ENCODE measurements around the gene DMRTC2.

DMRTC2 gene

DNA sequence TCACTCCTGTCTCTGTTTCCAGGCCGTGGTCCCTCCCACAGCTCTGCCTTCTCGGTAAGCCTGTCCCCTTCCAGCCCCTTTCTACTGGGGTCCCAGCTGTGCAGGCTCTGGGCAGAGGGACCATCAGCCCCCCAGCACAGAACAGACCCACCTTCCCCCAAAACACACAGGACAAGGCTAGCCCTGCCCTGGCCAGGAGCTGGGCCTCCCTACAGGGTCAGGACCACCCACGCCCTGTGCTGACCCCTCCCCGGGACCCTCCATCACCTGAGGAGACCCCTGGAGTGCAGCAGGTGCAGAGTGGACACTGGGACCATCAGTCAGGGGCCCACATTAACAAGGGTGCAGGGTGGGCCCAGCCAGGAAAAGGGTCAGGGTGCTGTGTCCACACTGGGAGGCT lies 34.5 kb upstream of the DMRTC2 start:
- H3K9me3 ChIP-seq (ENCODE audit: insufficient read depth, low read length): no peaks in the 10 kb centered on the region
- no peak overlapping the region for H3K27ac ChIP-seq (ENCODE audit: low read depth, low read length)
- H3K27me3 ChIP-seq (ENCODE audit: low read length): no peaks in the 10 kb centered on the region
- no peaks in the 10 kb centered on the region for H3F3A ChIP-seq (ENCODE audit: insufficient read depth)
- no peaks in the 10 kb centered on the region for H3K79me2 ChIP-seq (ENCODE audit: insufficient read depth, low read length)
- H3K9ac ChIP-seq (ENCODE audit: low read length): no peak overlapping the region
- TF ChIP-seq EZH2phosphoT487 (conservative IDR thresholded peaks at IDR 0.05; ENCODE audit: low read length): no peak
- TF ChIP-seq, protein P1, sequence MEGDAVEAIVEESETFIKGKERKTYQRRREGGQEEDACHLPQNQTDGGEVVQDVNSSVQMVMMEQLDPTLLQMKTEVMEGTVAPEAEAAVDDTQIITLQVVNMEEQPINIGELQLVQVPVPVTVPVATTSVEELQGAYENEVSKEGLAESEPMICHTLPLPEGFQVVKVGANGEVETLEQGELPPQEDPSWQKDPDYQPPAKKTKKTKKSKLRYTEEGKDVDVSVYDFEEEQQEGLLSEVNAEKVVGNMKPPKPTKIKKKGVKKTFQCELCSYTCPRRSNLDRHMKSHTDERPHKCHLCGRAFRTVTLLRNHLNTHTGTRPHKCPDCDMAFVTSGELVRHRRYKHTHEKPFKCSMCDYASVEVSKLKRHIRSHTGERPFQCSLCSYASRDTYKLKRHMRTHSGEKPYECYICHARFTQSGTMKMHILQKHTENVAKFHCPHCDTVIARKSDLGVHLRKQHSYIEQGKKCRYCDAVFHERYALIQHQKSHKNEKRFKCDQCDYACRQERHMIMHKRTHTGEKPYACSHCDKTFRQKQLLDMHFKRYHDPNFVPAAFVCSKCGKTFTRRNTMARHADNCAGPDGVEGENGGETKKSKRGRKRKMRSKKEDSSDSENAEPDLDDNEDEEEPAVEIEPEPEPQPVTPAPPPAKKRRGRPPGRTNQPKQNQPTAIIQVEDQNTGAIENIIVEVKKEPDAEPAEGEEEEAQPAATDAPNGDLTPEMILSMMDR (IDR thresholded peaks at IDR 0.05; ENCODE audit: insufficient read depth, low read length, poor library complexity, severe bottlenecking): no peak
- no peak overlapping the region for H3K4me3 ChIP-seq (ENCODE audit: insufficient read depth, low read length, poor library complexity, severe bottlenecking)
- no peak overlapping the region for H2AFZ ChIP-seq (ENCODE audit: low read depth, low read length, severe bottlenecking)
- no peaks in the 10 kb centered on the region for H3K36me3 ChIP-seq (ENCODE audit: low read length)
- no peaks in the 10 kb centered on the region for H3K9me2 ChIP-seq (replicated peaks; ENCODE audit: insufficient read depth, low read length)
- H4K20me1 ChIP-seq (ENCODE audit: low read depth, low read length): no peaks in the 10 kb centered on the region
- H3K4me2 ChIP-seq (ENCODE audit: low read depth, low read length, poor library complexity, severe bottlenecking): no peak overlapping the region

GRCh38 chr19:41811036-41811435 lies 33.8 kb upstream of the DMRTC2 start:
- Histone ChIP-seq H3F3A (ENCODE audit: insufficient read depth) (no peaks in the 10 kb centered on the region), H3K79me2 (ENCODE audit: insufficient read depth, low read length) (no peaks in the 10 kb centered on the region), H3K4me2 (ENCODE audit: low read depth, low read length, poor library complexity, severe bottlenecking) (no peak overlapping the region), H3K36me3 (ENCODE audit: low read length) (no peaks in the 10 kb centered on the region), H3K9me2 (replicated peaks; ENCODE audit: insufficient read depth, low read length) (no peaks in the 10 kb centered on the region), H3K9me3 (ENCODE audit: insufficient read depth, low read length) (no peaks in the 10 kb centered on the region), H3K4me3 (ENCODE audit: insufficient read depth, low read length, poor library complexity, severe bottlenecking) (no peak overlapping the region), H3K27ac (ENCODE audit: low read depth, low read length) (no peak overlapping the region), H4K20me1 (ENCODE audit: low read depth, low read length) (no peaks in the 10 kb centered on the region), H3K9ac (ENCODE audit: low read length) (no peak overlapping the region), H2AFZ (ENCODE audit: low read depth, low read length, severe bottlenecking) (no peak overlapping the region), H3K27me3 (ENCODE audit: low read length) (no peaks in the 10 kb centered on the region)
- TF ChIP-seq EZH2phosphoT487 (conservative IDR thresholded peaks at IDR 0.05; ENCODE audit: low read length): no peak
- TF ChIP-seq, protein P1 (IDR thresholded peaks at IDR 0.05; ENCODE audit: insufficient read depth, low read length, poor library complexity, severe bottlenecking): no peak

GRCh38 chr19:41811981-41812380 lies 32.9 kb upstream of the DMRTC2 start:
- Histone ChIP-seq H3K4me2 (ENCODE audit: low read depth, low read length, poor library complexity, severe bottlenecking) (no peak overlapping the region), H3K36me3 (ENCODE audit: low read length) (no peaks in the 10 kb centered on the region), H3K9me3 (ENCODE audit: insufficient read depth, low read length) (no peaks in the 10 kb centered on the region), H2AFZ (ENCODE audit: low read depth, low read length, severe bottlenecking) (no peak overlapping the region), H3K27me3 (ENCODE audit: low read length) (no peaks in the 10 kb centered on the region), H3K9ac (ENCODE audit: low read length) (no peak overlapping the region), H3K9me2 (replicated peaks; ENCODE audit: insufficient read depth, low read length) (no peaks in the 10 kb centered on the region), H3K4me3 (ENCODE audit: insufficient read depth, low read length, poor library complexity, severe bottlenecking) (no peak overlapping the region), H3K79me2 (ENCODE audit: insufficient read depth, low read length) (no peaks in the 10 kb centered on the region), H3K27ac (ENCODE audit: low read depth, low read length) (no peak overlapping the region), H3F3A (ENCODE audit: insufficient read depth) (no peaks in the 10 kb centered on the region), H4K20me1 (ENCODE audit: low read depth, low read length) (no peaks in the 10 kb centered on the region)
- TF ChIP-seq, protein P1 (IDR thresholded peaks at IDR 0.05; ENCODE audit: insufficient read depth, low read length, poor library complexity, severe bottlenecking): no peak
- no peak for TF ChIP-seq EZH2phosphoT487 (conservative IDR thresholded peaks at IDR 0.05; ENCODE audit: low read length)

Measured in SU-DHL-6 (cell line).